H9 (cell line): ENCODE results near the gene NR1I2. TPM values are rescaled to one million over a fixed set of nuclear protein-coding genes. Genes with fewer than 3 reads are reported as not detected.

ENCODE experiments used
- DNase-seq: peaks from one replicate; pipeline ENCODE4 v3.0.0-alpha.2; 2017
- H2AFZ ChIP-seq: one replicate; pipeline ENCODE4 v1.6.1; 2013; ENCODE audit warnings: mild to moderate bottlenecking, low read length, control low read depth, moderate library complexity
- H2AK5ac ChIP-seq: 2 replicates; pipeline ENCODE4 v1.6.1; 2013; ENCODE audit warnings: low read length, control low read depth, mixed read lengths; ENCODE audit not compliant: insufficient read length
- H2BK120ac ChIP-seq: one replicate; pipeline ENCODE4 v1.6.1; 2013; ENCODE audit warnings: low read depth, mild to moderate bottlenecking, low read length, control low read depth, inconsistent platforms; ENCODE audit not compliant: poor library complexity, severe bottlenecking
- H2BK12ac ChIP-seq: 2 replicates; pipeline ENCODE4 v1.6.1; 2013; ENCODE audit warnings: low read length, control low read depth, mixed read lengths, low read depth; ENCODE audit not compliant: insufficient read length
- H2BK15ac ChIP-seq: 2 replicates; pipeline ENCODE4 v1.6.1; 2013; ENCODE audit warnings: low read depth, low read length, control low read depth
- H2BK20ac ChIP-seq: one replicate; pipeline ENCODE4 v1.6.1; 2013; ENCODE audit warnings: low read depth, mild to moderate bottlenecking, low read length, control low read depth, inconsistent platforms; ENCODE audit not compliant: poor library complexity, severe bottlenecking
- H2BK5ac ChIP-seq: 2 replicates; pipeline ENCODE4 v1.6.1; 2013; ENCODE audit warnings: low read length, control low read depth, mixed read lengths; ENCODE audit not compliant: insufficient read length
- H3K14ac ChIP-seq: 2 replicates; pipeline ENCODE4 v1.6.1; 2013; ENCODE audit warnings: low read length, control low read depth; ENCODE audit not compliant: insufficient read depth
- H3K18ac ChIP-seq: 2 replicates; pipeline ENCODE4 v1.6.1; 2013; ENCODE audit warnings: low read depth, mild to moderate bottlenecking, mixed read lengths, low read length, control low read depth; ENCODE audit not compliant: insufficient read length
- H3K23ac ChIP-seq: 2 replicates; pipeline ENCODE4 v1.6.1; 2013; ENCODE audit warnings: low read length, control low read depth, mixed read lengths, low read depth; ENCODE audit not compliant: insufficient read length
- H3K23me2 ChIP-seq: 2 replicates; pipeline ENCODE4 v1.6.1; 2013; ENCODE audit warnings: low read depth, mild to moderate bottlenecking, mixed read lengths, low read length, control low read depth; ENCODE audit not compliant: insufficient read length, poor library complexity, severe bottlenecking
- H3K27ac ChIP-seq: 2 replicates; pipeline ENCODE4 v1.5.1; 2013; ENCODE audit warnings: low read length, control low read depth, mixed read lengths, low read depth; ENCODE audit not compliant: insufficient read length
- H3K27me3 ChIP-seq: 2 replicates; pipeline ENCODE4 v1.6.1; 2013; ENCODE audit warnings: low read length, control low read depth, inconsistent platforms; ENCODE audit not compliant: insufficient read depth
- H3K4ac ChIP-seq: 2 replicates; pipeline ENCODE4 v1.6.1; 2013; ENCODE audit warnings: low read depth, mild to moderate bottlenecking, control low read depth, inconsistent platforms, low read length, moderate library complexity
- H3K4me1 ChIP-seq: 2 replicates; pipeline ENCODE4 v1.6.1; 2013; ENCODE audit warnings: low read length, control low read depth, inconsistent platforms; ENCODE audit not compliant: insufficient read depth
- H3K4me2 ChIP-seq: 2 replicates; pipeline ENCODE4 v1.6.1; 2013; ENCODE audit warnings: low read length, control low read depth, mixed read lengths; ENCODE audit not compliant: insufficient read length, insufficient read depth
- H3K56ac ChIP-seq: 2 replicates; pipeline ENCODE4 v1.6.1; 2013; ENCODE audit warnings: low read depth, mild to moderate bottlenecking, mixed read lengths, low read length, control low read depth; ENCODE audit not compliant: insufficient read length
- H3K79me1 ChIP-seq: 2 replicates; pipeline ENCODE4 v1.6.1; 2013; ENCODE audit warnings: low read depth, mild to moderate bottlenecking, moderate library complexity, low read length, control low read depth, inconsistent platforms; ENCODE audit not compliant: insufficient read depth, poor library complexity, severe bottlenecking
- H3K79me2 ChIP-seq: 2 replicates; pipeline ENCODE4 v1.6.1; 2013; ENCODE audit warnings: low read length, control low read depth, inconsistent platforms; ENCODE audit not compliant: insufficient read depth
- H3K9ac ChIP-seq: 2 replicates; pipeline ENCODE4 v1.6.1; 2013; ENCODE audit warnings: low read length, control low read depth, mixed read lengths; ENCODE audit not compliant: insufficient read length; ENCODE audit errors: extremely low read depth
- H3K9me3 ChIP-seq: one replicate; pipeline ENCODE4 v1.6.1; 2013; ENCODE audit warnings: low read depth, low read length, inconsistent platforms; ENCODE audit not compliant: control insufficient read depth
- H3T11ph ChIP-seq: one replicate; pipeline ENCODE4 v1.6.1; 2013; ENCODE audit warnings: mild to moderate bottlenecking, low read length, control low read depth, inconsistent platforms
- H4K20me1 ChIP-seq: one replicate; pipeline ENCODE4 v1.6.1; 2013; ENCODE audit not compliant: control insufficient read depth, insufficient read length, insufficient read depth
- H4K5ac ChIP-seq: 2 replicates; pipeline ENCODE4 v1.6.1; 2013; ENCODE audit warnings: low read depth, mild to moderate bottlenecking, mixed read lengths, low read length, control low read depth; ENCODE audit not compliant: insufficient read length
- H4K8ac ChIP-seq: replicated peaks from 2 replicates; pipeline ENCODE4 v1.6.1; 2013; ENCODE audit warnings: low read length, control low read depth, mixed read lengths, low read depth; ENCODE audit not compliant: insufficient read length
- H4K91ac ChIP-seq: 2 replicates; pipeline ENCODE4 v1.6.1; 2013; ENCODE audit warnings: low read depth, mild to moderate bottlenecking, moderate library complexity, mixed read lengths, low read length, control low read depth; ENCODE audit not compliant: insufficient read length
- H3K27ac Mint-ChIP-seq, 3 experiments: 2 replicates in 2 of 3; 3 replicates in 1 of 3; pipeline ENCODE4 v1.8.0; 2020 to 2021; ENCODE audit warnings: mixed read lengths in 3 of 3, mild to moderate bottlenecking in 1 of 3, moderate library complexity in 1 of 3
- H3K27me3 Mint-ChIP-seq: 2 replicates; pipeline ENCODE4 v1.8.0; 2021; ENCODE audit warnings: low read depth, mild to moderate bottlenecking, moderate library complexity, mixed read lengths
- H3K36me3 Mint-ChIP-seq, 3 experiments: 2 replicates in 2 of 3; 3 replicates in 1 of 3; pipeline ENCODE4 v1.8.0; 2020 to 2021; ENCODE audit warnings: low read depth in 3 of 3, mixed read lengths in 3 of 3; ENCODE audit not compliant: insufficient read depth in 1 of 3
- H3K4me1 Mint-ChIP-seq, 2 experiments: 2 replicates each; pipeline ENCODE4 v1.8.0; 2020; ENCODE audit warnings: mixed read lengths in 2 of 2
- H3K4me3 Mint-ChIP-seq, 2 experiments: 2 replicates in 1 of 2; 3 replicates in 1 of 2; pipeline ENCODE4 v1.8.0; 2020 to 2021; ENCODE audit warnings: mild to moderate bottlenecking in 2 of 2, mixed read lengths in 2 of 2, moderate library complexity in 1 of 2
- H3K9me3 Mint-ChIP-seq, 2 experiments: 2 replicates in 1 of 2; 3 replicates in 1 of 2; pipeline ENCODE4 v1.8.0; 2020; ENCODE audit warnings: mild to moderate bottlenecking in 2 of 2, mixed read lengths in 2 of 2, moderate library complexity in 1 of 2
- CTCF ChIP-seq: fragments of 200-600 bp; sonication (generic); conservative IDR thresholded peaks from 3 replicates; pipeline ENCODE4 v1.8.0; 2021; ENCODE audit warnings: antibody characterized with exemption, mild to moderate bottlenecking
- WGBS: extraction: QIAGEN DNeasy Blood & Tissue Kit; methylation state at CpG from one replicate; pipeline ENCODE4 v1.1.7; 2013; ENCODE audit warnings: missing lambda C conversion rate, low lambda C conversion rate, mixed read lengths; ENCODE audit not compliant: insufficient read length; ENCODE audit errors: extremely low coverage; 5-methylcytosine and 5-hydroxymethylcytosine counted together
- total RNA-seq: library from RNA; stranded (reverse); gene quantifications from 2 replicates; pipeline ENCODE4 v1.2.1, GENCODE V29; 2021

NR1I2 gene
- total RNA-seq, 1 experiment from 2014 or later, result not detected

GRCh38 chr3:119782460-119782859, 559 bp downstream of the NR1I2 start:
- Histone ChIP-seq H3T11ph (no peak overlapping the region), H3K4me1 (no peaks in the 10 kb centered on the region), H3K27ac (no peak overlapping the region), H2BK5ac (no peak overlapping the region), H3K18ac (no peak overlapping the region), H3K4me2 (no peak overlapping the region), H4K8ac (no peak overlapping the region), H3K14ac (no peak overlapping the region), H3K79me2 (no peaks in the 10 kb centered on the region), H4K5ac (no peak overlapping the region), H3K9me3 (no peaks in the 10 kb centered on the region), H4K91ac (no peak overlapping the region), H2AK5ac (no peak overlapping the region), H2BK15ac (no peak overlapping the region), H2AFZ (no peak overlapping the region), H3K23ac (no peak overlapping the region), H2BK12ac (no peak overlapping the region), H2BK120ac (no peak overlapping the region), H3K9ac (no peak overlapping the region), H2BK20ac (no peak overlapping the region), H3K79me1 (no peaks in the 10 kb centered on the region), H3K27me3 (no peaks in the 10 kb centered on the region), H3K4ac (no peak overlapping the region), H4K20me1 (no peaks in the 10 kb centered on the region), H3K23me2 (no peaks in the 10 kb centered on the region), H3K56ac (no peak overlapping the region)
- WGBS, result no CpG with 5 or more reads among the region's 1 CpG
- no peak overlapping the region for H3K4me3 Mint-ChIP-seq
- H3K27me3 Mint-ChIP-seq, result no peaks in the 10 kb centered on the region
- no peak overlapping the region for H3K27ac Mint-ChIP-seq
- H3K36me3 Mint-ChIP-seq, result no peaks in the 10 kb centered on the region
- DNase-seq, result no peak
- TF ChIP-seq CTCF, result no peak
- peaks cover 0 to 3% of the 10 kb centered on the region in 2 experiments; a peak in 2 of 4 replicates for H3K4me1 Mint-ChIP-seq
- H3K9me3 Mint-ChIP-seq, result no peaks in the 10 kb centered on the region
